H1 (cell line): ENCODE data around the gene SAMD4A. TPM values are rescaled to one million over a fixed set of nuclear protein-coding genes. Genes with fewer than 3 reads are reported as not detected.

Experiments
- CTCF ChIA-PET: fragments of 300-600 bp; sonication (Branson Sonifier 250); formaldehyde crosslinking; loops from one replicate; lab custom pipeline; 2021; ENCODE audit not compliant: partially characterized antibody; lab: Charles Lee
- POLR2A ChIA-PET: fragments of 300-600 bp; sonication (Branson Sonifier 250); formaldehyde crosslinking; loops from one replicate; lab custom pipeline; 2021; ENCODE audit warnings: inconsistent platforms; ENCODE audit not compliant: partially characterized antibody; lab: Charles Lee
- DNase-seq, 2 experiments: peaks; one replicate each; pipeline versions ENCODE4 v3.0.0 to v3.0.0-alpha.2; 2010 to 2022; ENCODE audit warnings: low spot score in 2 of 2, low read depth in 1 of 2, mixed read lengths in 1 of 2
- FAIRE-seq: peaks from 2 replicates; lab custom pipeline; 2011; peaks lifted over from hg19 to GRCh38; lab: Jason Lieb, UNC
- H2AFZ ChIP-seq: 2 replicates; pipeline ENCODE4 v1.8.1; 2012; ENCODE audit warnings: low read length, inconsistent platforms
- H2AK5ac ChIP-seq: 2 replicates; pipeline ENCODE4 v1.6.1; 2013; ENCODE audit warnings: low read depth, low read length
- H2BK120ac ChIP-seq: replicated peaks from 2 replicates; pipeline ENCODE3; 2013; ENCODE audit warnings: low read depth, low read length, inconsistent platforms
- H2BK12ac ChIP-seq: 2 replicates; pipeline ENCODE4 v1.6.1; 2013; ENCODE audit warnings: low read depth, low read length
- H2BK15ac ChIP-seq: 2 replicates; pipeline ENCODE4 v1.6.1; 2013; ENCODE audit warnings: low read length
- H2BK20ac ChIP-seq: 2 replicates; pipeline ENCODE4 v1.6.1; 2013; ENCODE audit warnings: low read length
- H2BK5ac ChIP-seq: 2 replicates; pipeline ENCODE4 v1.6.1; 2013; ENCODE audit warnings: low read depth, low read length
- H3K14ac ChIP-seq: 2 replicates; pipeline ENCODE4 v1.6.1; 2013; ENCODE audit warnings: inconsistent platforms; ENCODE audit not compliant: insufficient read length
- H3K18ac ChIP-seq: 2 replicates; pipeline ENCODE4 v1.6.1; 2013; ENCODE audit warnings: low read length; ENCODE audit errors: extremely low read depth
- H3K23ac ChIP-seq: 2 replicates; pipeline ENCODE4 v1.6.1; 2013; ENCODE audit warnings: inconsistent platforms; ENCODE audit not compliant: insufficient read length
- H3K23me2 ChIP-seq: 2 replicates; pipeline ENCODE4 v1.6.1; 2013; ENCODE audit warnings: low read depth, low read length
- H3K27ac ChIP-seq: 2 replicates; pipeline ENCODE4 v1.6.1; 2011; ENCODE audit warnings: low read depth, low read length, inconsistent platforms
- H3K27me3 ChIP-seq, 4 experiments: replicated peaks in 1 of 4; 1 replicate in 1 of 4; 2 replicates in 3 of 4; pipeline versions ENCODE4 v1.6.1 to v1.8.1; 2011 to 2013; ENCODE audit warnings: low read length in 3 of 4, mild to moderate bottlenecking in 3 of 4, inconsistent platforms in 2 of 4, mixed read lengths in 2 of 4, moderate library complexity in 1 of 4; ENCODE audit not compliant: control insufficient read depth in 3 of 4, insufficient read depth in 3 of 4; ENCODE audit errors: extremely low read depth in 1 of 4
- H3K36me3 ChIP-seq, 4 experiments: 2 replicates each; pipeline versions ENCODE4 v1.6.1 to v1.8.1; 2011 to 2013; ENCODE audit warnings: mild to moderate bottlenecking in 4 of 4, low read length in 3 of 4, moderate library complexity in 2 of 4, control low read depth in 1 of 4, inconsistent platforms in 1 of 4; ENCODE audit not compliant: insufficient read depth in 4 of 4, control insufficient read depth in 2 of 4
- H3K4ac ChIP-seq: replicated peaks from 2 replicates; pipeline ENCODE3; 2013; ENCODE audit warnings: low read length, low read depth, mixed read lengths, inconsistent platforms; ENCODE audit not compliant: insufficient read length
- H3K4me1 ChIP-seq, 4 experiments: replicated peaks in 1 of 4; 1 replicate in 1 of 4; 2 replicates in 3 of 4; pipeline versions ENCODE4 v1.6.1 to v1.8.1; 2011 to 2013; ENCODE audit warnings: low read length in 3 of 4, inconsistent platforms in 2 of 4, mixed read lengths in 1 of 4; ENCODE audit not compliant: insufficient read depth in 4 of 4, control insufficient read depth in 3 of 4
- H3K4me2 ChIP-seq, 2 experiments: 2 replicates each; pipeline versions ENCODE4 v1.6.1 to v1.8.1; 2011 to 2013; ENCODE audit warnings: low read depth in 2 of 2, low read length in 2 of 2, control low read depth in 1 of 2, inconsistent platforms in 1 of 2, mild to moderate bottlenecking in 1 of 2; ENCODE audit not compliant: insufficient read depth in 1 of 2
- H3K4me3 ChIP-seq, 4 experiments: fragments of 200-600, 300-600 bp in 1 of 4; sonication (generic), shearing (Covaris generic), sonication (Bioruptor Twin) in 1 of 4; 2 replicates each; pipeline versions ENCODE4 v1.5.1 to v1.8.1; 2011 to 2016; ENCODE audit warnings: low read length in 4 of 4, low read depth in 3 of 4, control low read depth in 2 of 4, inconsistent platforms in 2 of 4, mild to moderate bottlenecking in 2 of 4, mixed read lengths in 1 of 4, moderate library complexity in 1 of 4; ENCODE audit not compliant: insufficient read depth in 2 of 4; ENCODE audit errors: extremely low read depth in 1 of 4
- H3K56ac ChIP-seq: replicated peaks from 2 replicates; pipeline ENCODE3; 2013; ENCODE audit warnings: low read depth, mild to moderate bottlenecking, mixed read lengths, low read length, inconsistent platforms; ENCODE audit not compliant: insufficient read length
- H3K79me1 ChIP-seq: 2 replicates; pipeline ENCODE4 v1.6.1; 2013; ENCODE audit warnings: low read depth, low read length, control low read depth
- H3K79me2 ChIP-seq, 2 experiments: 2 replicates each; pipeline versions ENCODE4 v1.6.1 to v1.8.1; 2012 to 2013; ENCODE audit warnings: low read length in 2 of 2, mild to moderate bottlenecking in 2 of 2, inconsistent platforms in 1 of 2; ENCODE audit not compliant: insufficient read depth in 2 of 2, control insufficient read depth in 1 of 2
- H3K9ac ChIP-seq, 4 experiments: replicated peaks in 1 of 4; 1 replicate in 1 of 4; 2 replicates in 3 of 4; pipeline versions ENCODE4 v1.6.1 to v1.8.1; 2011 to 2013; ENCODE audit warnings: low read depth in 3 of 4, low read length in 3 of 4, control low read depth in 2 of 4, mild to moderate bottlenecking in 2 of 4, moderate library complexity in 2 of 4, inconsistent platforms in 1 of 4; ENCODE audit errors: extremely low read depth in 1 of 4
- H3K9me3 ChIP-seq, 2 experiments: 2 replicates each; pipeline versions ENCODE4 v1.6.1 to v1.8.1; 2012 to 2013; ENCODE audit warnings: mild to moderate bottlenecking in 2 of 2, moderate library complexity in 2 of 2, control low read depth in 1 of 2, inconsistent platforms in 1 of 2, low read depth in 1 of 2, low read length in 1 of 2, mixed read lengths in 1 of 2; ENCODE audit not compliant: insufficient read depth in 2 of 2
- H4K20me1 ChIP-seq, 2 experiments: replicated peaks in 1 of 2; 2 replicates each; pipeline versions ENCODE3 to v1.8.1; 2011 to 2013; ENCODE audit warnings: inconsistent platforms in 2 of 2, low read length in 2 of 2, mild to moderate bottlenecking in 1 of 2; ENCODE audit not compliant: insufficient read depth in 2 of 2, control insufficient read depth in 1 of 2
- H4K5ac ChIP-seq: 2 replicates; pipeline ENCODE4 v1.6.1; 2013; ENCODE audit warnings: low read length, low read depth, mixed read lengths, inconsistent platforms; ENCODE audit not compliant: insufficient read length
- H4K8ac ChIP-seq: 2 replicates; pipeline ENCODE4 v1.8.0; 2013; ENCODE audit warnings: mild to moderate bottlenecking, moderate library complexity, low read length, inconsistent platforms; ENCODE audit not compliant: insufficient read depth; ENCODE audit errors: extremely low read depth
- H4K91ac ChIP-seq: replicated peaks from 2 replicates; pipeline ENCODE3; 2013; ENCODE audit warnings: low read length, mixed read lengths, inconsistent platforms; ENCODE audit not compliant: insufficient read length
- ASH2L ChIP-seq: fragments of 200-600, 300-600 bp; sonication (generic); IDR thresholded peaks from one replicate; pipeline ENCODE4 v1.7.1; 2017; ENCODE audit warnings: low read length
- CBX5 ChIP-seq: fragments of 300-800, 300-1000 bp; sonication (generic); IDR thresholded peaks from 2 replicates; pipeline ENCODE4 v1.7.1; 2016; ENCODE audit warnings: antibody characterized with exemption, low read length, low read depth
- CBX8 ChIP-seq: fragments of 300-800, 300-1000 bp; sonication (generic); IDR thresholded peaks from 2 replicates; pipeline ENCODE4 v1.7.1; 2016; ENCODE audit warnings: low read depth, low read length, borderline replicate concordance
- CHD1 ChIP-seq: IDR thresholded peaks from 2 replicates; pipeline ENCODE4 v1.6.1; 2012; ENCODE audit warnings: low read depth, low read length, improper control_type of control experiment
- CHD2 ChIP-seq: IDR thresholded peaks from 2 replicates; pipeline ENCODE4 v1.6.1; 2012; ENCODE audit warnings: low read length, improper control_type of control experiment
- POLR2AphosphoS5 ChIP-seq: IDR thresholded peaks from 2 replicates; pipeline ENCODE4 v1.6.1; 2011; ENCODE audit warnings: low read depth, low read length
- RFX5 ChIP-seq: IDR thresholded peaks from 2 replicates; pipeline ENCODE4 v1.6.1; 2011; ENCODE audit warnings: low read depth, low read length, improper control_type of control experiment, borderline replicate concordance
- SAP30 ChIP-seq: fragments of 300-600 bp; sonication (generic); IDR thresholded peaks from 2 replicates; pipeline ENCODE4 v1.7.1; 2012; ENCODE audit warnings: low read length, moderate library complexity, mild to moderate bottlenecking, inconsistent platforms; ENCODE audit not compliant: insufficient read depth, insufficient replicate concordance
- SIX5 ChIP-seq: IDR thresholded peaks from 2 replicates; pipeline ENCODE4 v1.6.1; 2011; ENCODE audit warnings: mild to moderate bottlenecking, low read depth, low read length
- SP2 ChIP-seq: IDR thresholded peaks from 2 replicates; pipeline ENCODE4 v1.6.1; 2012; ENCODE audit warnings: mild to moderate bottlenecking, low read length, inconsistent platforms
- SP4 ChIP-seq: IDR thresholded peaks from 2 replicates; pipeline ENCODE4 v1.6.1; 2012; ENCODE audit warnings: low read length, inconsistent platforms
- SRF ChIP-seq: IDR thresholded peaks from 2 replicates; pipeline ENCODE4 v1.6.1; 2011; ENCODE audit warnings: mild to moderate bottlenecking, low read depth, low read length, moderate library complexity
- TAF1 ChIP-seq: IDR thresholded peaks from 2 replicates; pipeline ENCODE4 v1.6.1; 2011; ENCODE audit warnings: mild to moderate bottlenecking, low read depth, low read length
- TCF12 ChIP-seq: IDR thresholded peaks from 2 replicates; pipeline ENCODE4 v1.6.1; 2011; ENCODE audit warnings: low read depth, mild to moderate bottlenecking, low read length
- WGBS, 2 experiments: shearing (Covaris generic) in 1 of 2; methylation state at CpG; one replicate each; pipeline versions ENCODE4 v1.1.6 to v1.1.7; 2013 to 2015; ENCODE audit warnings: low lambda C conversion rate in 2 of 2, mixed read lengths in 2 of 2, inconsistent platforms in 1 of 2, low coverage in 1 of 2, missing lambda C conversion rate in 1 of 2; ENCODE audit not compliant: insufficient replicate concordance in 2 of 2, insufficient coverage in 1 of 2, insufficient read length in 1 of 2; ENCODE audit errors: extremely low coverage in 1 of 2, missing lambda C conversion rate in 1 of 2; 5-methylcytosine and 5-hydroxymethylcytosine counted together
- polyA plus RNA-seq, 7 experiments: library from polyadenylated mRNA; depleted of rRNA in 3 of 7; stranded (reverse) in 5 of 7; unstranded in 2 of 7; fragments of >200 nt in 5 of 7; fragments of 200-250 nt in 2 of 7; gene quantifications; 1 replicate in 5 of 7; 2 replicates in 1 of 7; 4 replicates in 1 of 7; pipeline versions ENCODE4 v1.2.1 to v1.2.3, GENCODE V29; 2011 to 2013; ENCODE audit warnings: missing spikeins in 2 of 7, mixed read lengths in 2 of 7
- total RNA-seq: library from RNA; stranded (reverse); fragmentation: NEBNext Ultra II Directional; extraction: Animal tissue kit (Norgen Biotek cat#: 25700); gene quantifications from 2 replicates; pipeline ENCODE4 v1.2.1, GENCODE V29; 2021

SAMD4A gene
- total and polyA plus RNA-seq, 2 of the 8 experiments (the other 6 are each of a cell fraction or from before 2014, with no cell fraction given), result 2.4 to 12.3 TPM

GRCh38 chr14:54535126-54535525 lies 31.8 kb upstream of the SAMD4A start:
- H3K27ac ChIP-seq, result no peak overlapping the region

More at GRCh38 chr14:54535126-54535525, 31.8 kb upstream of the SAMD4A start:
- H3K4ac ChIP-seq, result no peak overlapping the region
- no peak overlapping the region for H2BK12ac ChIP-seq
- H3K14ac ChIP-seq, result no peak overlapping the region
- peaks cover 0 to 3% (median 0%) of the 10 kb centered on the region in 4 experiments; a peak in 1 of 7 replicates for H3K4me1 ChIP-seq
- H3K23me2 ChIP-seq, result no peaks in the 10 kb centered on the region
- no peak overlapping the region for H4K91ac ChIP-seq
- 89% methylated on average over 1 of the region's 1 CpG; no CpG with 5 or more reads in 1 of the 2 experiments for WGBS, 2 experiments
- H4K20me1 ChIP-seq, result peaks cover 0 to 1% of the 10 kb centered on the region in 2 experiments
- H4K5ac ChIP-seq, result no peak overlapping the region
- no peak overlapping the region for H2AK5ac ChIP-seq
- no peak for DNase-seq
- no peak overlapping the region for H3K9ac ChIP-seq
- no peak overlapping the region for H3K4me2 ChIP-seq
- TF ChIP-seq SIX5 (no peak), CBX5 (no peak), CHD1 (no peak), CHD2 (no peak), ASH2L (no peak), TCF12 (no peak), POLR2AphosphoS5 (no peak), RFX5 (no peak), SAP30 (no peak), CBX8 (no peak), TAF1 (no peak), SP2 (no peak), SP4 (no peak), SRF (no peak)
- no peak for FAIRE-seq
- H3K56ac ChIP-seq, result no peak overlapping the region
- no peaks in the 10 kb centered on the region for H3K79me2 ChIP-seq
- no peak overlapping the region for H2BK15ac ChIP-seq
- H3K9me3 ChIP-seq, result no peaks in the 10 kb centered on the region
- no peak overlapping the region for H2AFZ ChIP-seq
- no peak overlapping the region for H3K23ac ChIP-seq
- ChIA-PET POLR2A (interaction anchor here (0.6 kb wide), 1 partner anchor 45 kb away, joined by 3 read pairs; no protein-coding TSS in a partner anchor), CTCF (interaction anchor here (1.1 kb wide), 1 partner anchor 279 kb away, joined by 3 read pairs; no protein-coding TSS in a partner anchor)
- H3K4me3 ChIP-seq, result no peak overlapping the region
- no peaks in the 10 kb centered on the region for H3K27me3 ChIP-seq
- no peaks in the 10 kb centered on the region for H3K79me1 ChIP-seq
- H3K36me3 ChIP-seq, result peaks cover 0 to 16% (median 5%) of the 10 kb centered on the region in 4 experiments; a peak in 4 of 8 replicates
- H2BK20ac ChIP-seq, result no peak overlapping the region
- H4K8ac ChIP-seq, result no peak overlapping the region
- H2BK120ac ChIP-seq, result no peak overlapping the region
- H2BK5ac ChIP-seq, result no peak overlapping the region
- H3K18ac ChIP-seq, result no peak overlapping the region
